HEK293 (cell line): ENCODE results near the gene PBX3.
A peak's percentile ranks its signal among the peaks of the same experiment; 100 is the strongest.

ENCODE experiments used
- CTCF ChIA-PET: fragments of 350-600 bp; formaldehyde crosslinking; extraction: SDS; loops from one replicate; lab custom pipeline; 2021; ENCODE audit warnings: antibody characterized with exemption; lab: Yijun Ruan, JAX
- POLR2A ChIA-PET: fragments of 300-600 bp; formaldehyde crosslinking; extraction: SDS; loops from one replicate; lab custom pipeline; 2020; ENCODE audit warnings: antibody characterized with exemption, inconsistent platforms; lab: Yijun Ruan, JAX
- H3K27ac ChIP-seq: fragments of 200-500 bp; sonication (Bioruptor generic); 2 replicates; pipeline ENCODE4 v1.5.1; 2014; ENCODE audit warnings: low read depth, low read length, control low read depth, inconsistent platforms; ENCODE audit errors: extremely low read depth
- H3K36me3 ChIP-seq, 2 experiments: fragments of 200-500 bp in 1 of 2; sonication (Bioruptor generic) in 1 of 2; 1 replicate in 1 of 2; 2 replicates in 1 of 2; pipeline ENCODE4 v1.5.1; 2014 to 2017; ENCODE audit warnings: inconsistent platforms in 2 of 2, low read length in 2 of 2; ENCODE audit not compliant: control insufficient read depth in 2 of 2, insufficient read depth in 1 of 2
- H3K4me1 ChIP-seq: fragments of 200-500 bp; sonication (Bioruptor generic); 2 replicates; pipeline ENCODE4 v1.5.1; 2014; ENCODE audit warnings: mild to moderate bottlenecking, low read length, inconsistent platforms; ENCODE audit not compliant: control insufficient read depth, insufficient read depth
- H3K4me3 ChIP-seq: 2 replicates; pipeline ENCODE4 v1.5.1; 2011; ENCODE audit warnings: low read depth, mild to moderate bottlenecking, control low read depth, low read length, moderate library complexity
- H3K9me3 ChIP-seq: fragments of 200-500 bp; sonication (Bioruptor generic); 2 replicates; pipeline ENCODE4 v1.5.1; 2014; ENCODE audit warnings: low read depth, low read length, inconsistent platforms; ENCODE audit not compliant: control insufficient read depth, insufficient read depth
- GLIS1 ChIP-seq: fragments of 450-650 bp; formaldehyde crosslinking; IDR thresholded peaks from 2 replicates; pipeline ENCODE4 v1.5.1; 2016; ENCODE audit warnings: missing biosample characterization, missing genetic modification characterization
- GLIS2 ChIP-seq: fragments of 450-650 bp; formaldehyde crosslinking; IDR thresholded peaks from 2 replicates; pipeline ENCODE4 v1.5.1; 2016; ENCODE audit warnings: missing biosample characterization, missing genetic modification characterization
- HIC1 ChIP-seq: fragments of 450-650 bp; formaldehyde crosslinking; IDR thresholded peaks from 2 replicates; pipeline ENCODE4 v1.5.1; 2016; ENCODE audit warnings: missing biosample characterization, missing genetic modification characterization
- SALL2 ChIP-seq: fragments of 450-650 bp; formaldehyde crosslinking; IDR thresholded peaks from 2 replicates; pipeline ENCODE4 v1.5.0; 2017; ENCODE audit warnings: missing biosample characterization, mild to moderate bottlenecking, missing genetic modification characterization, borderline replicate concordance
- ZBTB20 ChIP-seq: fragments of 450-650 bp; formaldehyde crosslinking; IDR thresholded peaks from 2 replicates; pipeline ENCODE4 v1.5.1; 2016; ENCODE audit warnings: missing biosample characterization, missing genetic modification characterization
- ZFP41 ChIP-seq: fragments of 450-650 bp; formaldehyde crosslinking; IDR thresholded peaks from 2 replicates; pipeline ENCODE4 v1.5.1; 2016; ENCODE audit warnings: missing biosample characterization, missing genetic modification characterization, borderline replicate concordance
- ZNF10 ChIP-seq: fragments of 450-650 bp; formaldehyde crosslinking; IDR thresholded peaks from 2 replicates; pipeline ENCODE4 v1.5.1; 2017; ENCODE audit warnings: missing biosample characterization, missing genetic modification characterization
- ZNF146 ChIP-seq: fragments of 450-650 bp; formaldehyde crosslinking; IDR thresholded peaks from 2 replicates; pipeline ENCODE4 v1.5.1; 2016; ENCODE audit warnings: missing biosample characterization, missing genetic modification characterization
- ZNF16 ChIP-seq: fragments of 450-650 bp; formaldehyde crosslinking; IDR thresholded peaks from 2 replicates; pipeline ENCODE4 v1.5.1; 2016; ENCODE audit warnings: low read depth, missing biosample characterization, missing genetic modification characterization
- ZNF202 ChIP-seq: fragments of 450-650 bp; formaldehyde crosslinking; IDR thresholded peaks from 2 replicates; pipeline ENCODE4 v1.5.1; 2016; ENCODE audit warnings: missing biosample characterization, missing genetic modification characterization, borderline replicate concordance
- ZNF214 ChIP-seq: fragments of 450-650 bp; formaldehyde crosslinking; IDR thresholded peaks from 2 replicates; pipeline ENCODE4 v1.5.1; 2017; ENCODE audit warnings: missing biosample characterization, mild to moderate bottlenecking, missing genetic modification characterization, borderline replicate concordance
- ZNF24 ChIP-seq: fragments of 450-650 bp; formaldehyde crosslinking; IDR thresholded peaks from 2 replicates; pipeline ENCODE4 v1.5.1; 2016; ENCODE audit warnings: missing biosample characterization, missing genetic modification characterization
- ZNF394 ChIP-seq: fragments of 450-650 bp; formaldehyde crosslinking; IDR thresholded peaks from 2 replicates; pipeline ENCODE4 v1.5.1; 2016; ENCODE audit warnings: missing biosample characterization, missing genetic modification characterization, mild to moderate bottlenecking, moderate library complexity, borderline replicate concordance
- ZNF423 ChIP-seq: fragments of 450-650 bp; formaldehyde crosslinking; IDR thresholded peaks from 2 replicates; pipeline ENCODE4 v1.5.1; 2016; ENCODE audit warnings: missing biosample characterization, missing genetic modification characterization
- ZNF530 ChIP-seq: fragments of 450-650 bp; formaldehyde crosslinking; IDR thresholded peaks from 2 replicates; pipeline ENCODE4 v1.5.1; 2016; ENCODE audit warnings: low read depth, missing biosample characterization, missing genetic modification characterization
- ZNF571 ChIP-seq: fragments of 450-650 bp; formaldehyde crosslinking; IDR thresholded peaks from 2 replicates; pipeline ENCODE4 v1.5.0; 2017; ENCODE audit warnings: missing biosample characterization, missing genetic modification characterization
- ZNF626 ChIP-seq: fragments of 450-650 bp; sonication (Bioruptor Pico); formaldehyde crosslinking; IDR thresholded peaks from 2 replicates; pipeline ENCODE4 v1.5.1; 2018; ENCODE audit warnings: missing biosample characterization, missing genetic modification characterization, inconsistent platforms
- ZNF658 ChIP-seq: fragments of 450-650 bp; formaldehyde crosslinking; IDR thresholded peaks from 2 replicates; pipeline ENCODE4; 2016; ENCODE audit warnings: missing biosample characterization, missing genetic modification characterization
- ZNF701 ChIP-seq: fragments of 450-650 bp; formaldehyde crosslinking; IDR thresholded peaks from 2 replicates; pipeline ENCODE4 v1.5.1; 2016; ENCODE audit warnings: missing biosample characterization, missing genetic modification characterization
- ZNF76 ChIP-seq: fragments of 450-650 bp; formaldehyde crosslinking; IDR thresholded peaks from 2 replicates; pipeline ENCODE4; 2016; ENCODE audit warnings: low read depth, missing biosample characterization, missing genetic modification characterization, borderline replicate concordance
- ZNF777 ChIP-seq: fragments of 450-650 bp; formaldehyde crosslinking; IDR thresholded peaks from 2 replicates; pipeline ENCODE4 v1.5.1; 2017; ENCODE audit warnings: missing biosample characterization, missing genetic modification characterization, borderline replicate concordance
- ZNF791 ChIP-seq: fragments of 450-650 bp; formaldehyde crosslinking; IDR thresholded peaks from 2 replicates; pipeline ENCODE4 v1.5.1; 2016; ENCODE audit warnings: missing biosample characterization, missing genetic modification characterization
- ZSCAN23 ChIP-seq: fragments of 450-650 bp; formaldehyde crosslinking; IDR thresholded peaks from 2 replicates; pipeline ENCODE4 v1.5.1; 2016; ENCODE audit warnings: missing biosample characterization, missing genetic modification characterization
- TF ChIP-seq, protein P1 (sequence below): fragments of 450-650 bp; formaldehyde crosslinking; IDR thresholded peaks from 2 replicates; pipeline ENCODE4 v1.5.1; 2016; ENCODE audit warnings: missing biosample characterization, missing genetic modification characterization

Gene PBX3

DNA sequence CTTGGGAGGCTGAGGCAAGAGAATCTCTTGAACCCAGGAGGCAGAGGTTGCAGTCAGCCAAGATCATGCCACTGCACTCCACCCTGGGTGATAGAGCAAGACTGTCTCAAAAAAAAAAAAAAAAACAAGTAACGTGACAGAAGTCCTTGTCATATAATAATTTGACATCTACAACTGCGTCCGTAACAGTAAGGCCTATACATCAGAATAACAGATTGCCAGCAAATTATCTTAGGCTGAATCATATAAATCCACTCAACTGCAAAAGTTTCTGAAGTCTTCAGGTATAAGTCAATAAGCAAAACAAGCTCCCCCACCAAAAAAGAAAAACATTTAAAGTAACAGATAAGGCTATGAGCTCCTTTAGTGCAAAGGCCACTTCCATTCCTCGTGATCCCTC, 43.5 kb upstream of the PBX3 start (continued):
- TF ChIP-seq ZNF214 (tag by site-specific recombination) (no peak), ZNF24 (no peak), ZNF530 (tag by site-specific recombination) (no peak)
- TF ChIP-seq, protein P1, sequence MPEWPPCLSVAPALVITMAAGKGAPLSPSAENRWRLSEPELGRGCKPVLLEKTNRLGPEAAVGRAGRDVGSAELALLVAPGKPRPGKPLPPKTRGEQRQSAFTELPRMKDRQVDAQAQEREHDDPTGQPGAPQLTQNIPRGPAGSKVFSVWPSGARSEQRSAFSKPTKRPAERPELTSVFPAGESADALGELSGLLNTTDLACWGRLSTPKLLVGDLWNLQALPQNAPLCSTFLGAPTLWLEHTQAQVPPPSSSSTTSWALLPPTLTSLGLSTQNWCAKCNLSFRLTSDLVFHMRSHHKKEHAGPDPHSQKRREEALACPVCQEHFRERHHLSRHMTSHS, result no peak

DNA sequence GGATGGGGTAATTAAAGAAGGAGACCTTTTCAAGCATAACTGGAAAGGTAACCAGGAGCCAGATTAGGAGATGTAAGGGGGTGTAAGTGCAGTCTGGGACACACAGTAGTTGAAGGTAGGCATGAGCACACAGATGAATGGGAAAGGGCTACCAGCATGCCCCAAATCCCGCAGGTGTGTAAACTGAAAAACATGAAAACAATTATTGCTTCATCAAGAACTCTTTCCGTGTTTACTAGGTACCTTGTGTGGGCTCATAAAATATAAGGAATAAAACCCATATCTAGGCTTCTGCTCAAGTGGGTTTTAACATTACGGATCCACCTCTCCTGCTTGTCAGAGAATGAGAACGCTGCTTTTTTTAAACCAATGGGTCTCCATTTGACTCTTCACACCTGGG, 41.3 kb upstream of the PBX3 start:
- H3K4me1 ChIP-seq, result peaks cover 7% of the 10 kb centered on the region; the same call in 1 of the 2 replicates
- TF ChIP-seq ZNF658 (tag by site-specific recombination), result no peak
- TF ChIP-seq GLIS2, result no peak
- TF ChIP-seq ZNF16 (tag by site-specific recombination), result no peak
- no peak for TF ChIP-seq ZNF423
- TF ChIP-seq ZNF76 (tag by site-specific recombination), result no peak
- no peak for TF ChIP-seq ZNF777 (tag by site-specific recombination)
- TF ChIP-seq SALL2 (tag by site-specific recombination), result no peak
- no peak for TF ChIP-seq ZNF701 (tag by site-specific recombination)
- TF ChIP-seq ZNF10 (tag by site-specific recombination), result no peak
- TF ChIP-seq ZNF394 (tag by site-specific recombination), result no peak
- no peak for TF ChIP-seq ZSCAN23 (tag by site-specific recombination)
- TF ChIP-seq ZNF571 (tag by site-specific recombination), result no peak
- no peak for TF ChIP-seq ZNF791 (tag by site-specific recombination)
- no peak for TF ChIP-seq GLIS1 (tag by site-specific recombination)
- TF ChIP-seq ZFP41 (tag by site-specific recombination), result no peak
- no peak for TF ChIP-seq ZBTB20 (tag by site-specific recombination)
- TF ChIP-seq ZNF626 (tag by site-specific recombination), result no peak
- no peak for TF ChIP-seq HIC1 (tag by site-specific recombination)
- no peak for TF ChIP-seq ZNF146 (tag by site-specific recombination)
- TF ChIP-seq ZNF202 (tag by site-specific recombination), result no peak
- no peaks in the 10 kb centered on the region for H3K36me3 ChIP-seq
- H3K4me3 ChIP-seq, result peak overlapping the region; percentile 93
- ChIA-PET CTCF (no interaction called here), POLR2A (interaction anchor here (1.1 to 2.9 kb wide), 6 partner anchors 10 to 42 kb away, joined by 3 to 21 read pairs (median 14); no protein-coding TSS in a partner anchor)
- H3K27ac ChIP-seq, result no peak overlapping the region
- H3K9me3 ChIP-seq, result no peaks in the 10 kb centered on the region
